Naive thymus-derived CD4-positive, alpha-beta T cell (primary cell): ENCODE data around the gene ZNF85. TPM values are rescaled to one million over a fixed set of nuclear protein-coding genes. Genes with fewer than 3 reads are reported as not detected.

ENCODE experiments used
- ATAC-seq: fragments of 150-1000 bp; cut with Tn5 transposase; 2 replicates; pipeline ENCODE4 v1.10.0; 2021; ENCODE audit warnings: mild to moderate bottlenecking, moderate library complexity
- CTCF ChIA-PET: fragments of 350-600 bp; sonication (Branson Sonifier 250); formaldehyde crosslinking; loops from one replicate; lab custom pipeline; 2021; ENCODE audit warnings: antibody characterized with exemption; lab: Charles Lee
- POLR2A ChIA-PET: fragments of 350-600 bp; sonication (Branson Sonifier 250); formaldehyde crosslinking; loops from one replicate; lab custom pipeline; 2021; ENCODE audit warnings: antibody characterized with exemption, inconsistent platforms; lab: Charles Lee
- DNase-seq, 9 donors: peaks; one replicate each; pipeline versions ENCODE4 v3.0.0 to v3.0.0-alpha.2; 2020 to 2022; ENCODE audit warnings: mixed read lengths in 1 of 9
- H3K27ac ChIP-seq: one replicate; pipeline ENCODE4 v1.7.0; 2013; ENCODE audit warnings: mild to moderate bottlenecking, low read depth, low read length, moderate library complexity
- H3K27me3 ChIP-seq, 2 donors: one replicate each; pipeline ENCODE4 v1.7.0; 2013; ENCODE audit warnings: low read length in 2 of 2, mild to moderate bottlenecking in 2 of 2, moderate library complexity in 2 of 2; ENCODE audit not compliant: control insufficient read depth in 2 of 2, insufficient read depth in 2 of 2
- H3K36me3 ChIP-seq, 3 experiments: 1 replicate in 2 of 3; 2 replicates in 1 of 3; pipeline ENCODE4 v1.7.0; 2013; ENCODE audit warnings: low read length in 3 of 3, mild to moderate bottlenecking in 3 of 3, moderate library complexity in 1 of 3; ENCODE audit not compliant: insufficient read depth in 3 of 3, control insufficient read depth in 2 of 3
- H3K4me1 ChIP-seq, 2 donors: one replicate each; pipeline ENCODE4 v1.7.0; 2013; ENCODE audit warnings: low read length in 2 of 2, mild to moderate bottlenecking in 2 of 2, moderate library complexity in 1 of 2; ENCODE audit not compliant: control insufficient read depth in 2 of 2, insufficient read depth in 2 of 2
- H3K4me3 ChIP-seq: 2 replicates; pipeline ENCODE4 v1.7.0; 2013; ENCODE audit warnings: mild to moderate bottlenecking, low read length
- H3K9me3 ChIP-seq, 3 experiments: 1 replicate in 2 of 3; 2 replicates in 1 of 3; pipeline ENCODE4 v1.7.0; 2013; ENCODE audit warnings: low read length in 3 of 3; ENCODE audit not compliant: control insufficient read depth in 2 of 3
- H3K27ac Mint-ChIP-seq, 9 donors: one replicate each; pipeline ENCODE4 v1.8.0; 2020 to 2022; ENCODE audit warnings: mixed read lengths in 9 of 9, mild to moderate bottlenecking in 8 of 9, moderate library complexity in 5 of 9, inconsistent platforms in 2 of 9
- H3K27me3 Mint-ChIP-seq, 5 donors: one replicate each; pipeline ENCODE4 v1.8.0; 2021 to 2022; ENCODE audit warnings: mixed read lengths in 5 of 5, mild to moderate bottlenecking in 1 of 5
- H3K36me3 Mint-ChIP-seq, 5 donors: one replicate each; pipeline ENCODE4 v1.8.0; 2020 to 2022; ENCODE audit warnings: mixed read lengths in 5 of 5, mild to moderate bottlenecking in 3 of 5, inconsistent platforms in 1 of 5
- H3K4me1 Mint-ChIP-seq, 7 donors: one replicate each; pipeline ENCODE4 v1.8.0; 2020 to 2022; ENCODE audit warnings: mixed read lengths in 7 of 7, mild to moderate bottlenecking in 3 of 7, inconsistent platforms in 1 of 7
- H3K4me3 Mint-ChIP-seq, 10 donors: one replicate each; pipeline ENCODE4 v1.8.0; 2020 to 2022; ENCODE audit warnings: mild to moderate bottlenecking in 10 of 10, mixed read lengths in 10 of 10, moderate library complexity in 6 of 10, inconsistent platforms in 2 of 10
- H3K9me3 Mint-ChIP-seq, 11 donors: one replicate each; pipeline ENCODE4 v1.8.0; 2020 to 2022; ENCODE audit warnings: mixed read lengths in 11 of 11, mild to moderate bottlenecking in 4 of 11, inconsistent platforms in 1 of 11, moderate library complexity in 1 of 11
- intact Hi-C, 2 donors: fragments of 100-400 bp; cut with micrococcal nuclease; formaldehyde crosslinking; loops; one replicate each; pipeline ENCODE4 v1.15.1; 2023
- polyA plus RNA-seq, 2 donors: library from polyadenylated mRNA; unstranded; fragments of 300-500 nt; fragmentation: Illumina TruSeq; gene quantifications; one replicate each; pipeline ENCODE4 v1.2.3, GENCODE V29; 2021
- total RNA-seq, 6 experiments: library from RNA in 5 of 6; stranded (reverse) in 5 of 6; gene quantifications; 1 replicate in 5 of 6; 2 replicates in 1 of 6; pipeline ENCODE4 v1.2.3 and lab custom pipeline; 2021 to 2026

ZNF85 gene
- total and polyA plus RNA-seq, 7 experiments from 2014 or later, result 4.3 to 14.0 (median 7.7) TPM

DNA sequence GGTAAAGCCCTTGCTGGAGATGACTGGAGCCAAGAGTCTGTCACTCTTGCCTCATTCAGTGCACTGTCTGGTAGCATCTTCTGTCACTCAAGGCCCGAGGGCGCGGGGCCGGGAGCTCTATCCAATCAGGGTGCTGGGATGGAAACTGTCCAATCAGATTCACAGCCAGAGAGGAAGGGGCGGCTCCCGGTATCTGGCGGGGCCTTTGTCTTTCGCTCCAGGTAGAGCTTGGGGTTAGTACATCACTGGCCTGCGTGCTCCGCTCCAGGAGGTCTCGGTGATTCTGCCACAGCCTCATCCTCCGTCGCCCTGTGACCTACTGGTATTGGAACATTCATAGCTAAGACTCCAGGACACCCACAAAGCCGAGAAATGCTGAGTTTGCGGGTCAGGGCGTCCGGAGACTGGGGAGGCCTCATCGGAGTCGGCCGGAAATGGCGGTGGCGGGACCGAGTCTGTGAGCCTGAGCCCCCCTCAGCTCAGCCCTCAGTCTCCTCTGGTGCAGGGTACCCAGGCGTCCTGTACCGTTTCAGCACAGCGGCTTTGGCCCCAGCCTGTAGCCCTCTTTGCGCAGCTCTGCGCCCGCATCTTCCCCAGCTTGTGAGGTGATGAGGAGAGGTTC lies 76.8 kb downstream of the ZNF85 start:
- Mint-ChIP-seq H3K9me3 (peaks cover 0 to 13% (median 0%) of the 10 kb centered on the region in 11 donors), H3K27me3 (no peaks in the 10 kb centered on the region), H3K4me1 (peaks cover 5 to 16% (median 7%) of the 10 kb centered on the region in 7 donors), H3K27ac (peak overlapping the region in 5 of 9 donors; percentile 36 to 87 (median 47)), H3K4me3 (peak overlapping the region; percentile 76 to 92 (median 85)), H3K36me3 (peaks cover 0 to 6% (median 0%) of the 10 kb centered on the region in 5 donors)
- ChIA-PET CTCF (interaction anchor here (0.6 kb wide), 1 partner anchor 235 kb away, joined by 3 read pairs; no protein-coding TSS in a partner anchor), POLR2A (interaction anchor here (0.6 to 2.2 kb wide), 5 partner anchors 21 to 329 kb away, joined by 3 to 14 read pairs (median 7); partner anchors contain the start of genes ZNF430, ZNF431, ZNF708 and ZNF85)
- no peaks in the 10 kb centered on the region for H3K4me1 ChIP-seq
- DNase-seq (peak; percentile 64 to 92 (median 86)), ATAC-seq (peak; percentile 100)
- H3K4me3 ChIP-seq, result peak overlapping the region; percentile 67
- intact Hi-C loops, result loop anchor here (1.0 to 10.0 kb wide), 4 partner anchors 20 to 328 kb away; partner anchors contain the start of genes ZNF430 (in 2 of the 2), ZNF85 (in 2 of the 2) and ZNF431 (in 1 of the 2)
- H3K9me3 ChIP-seq, result no peaks in the 10 kb centered on the region
- no peaks in the 10 kb centered on the region for H3K36me3 ChIP-seq
- H3K27me3 ChIP-seq, result no peaks in the 10 kb centered on the region
- no peak overlapping the region for H3K27ac ChIP-seq

Other genes with a start within 250 kb of the ZNF85 start
- gene ZNF66, start 146.9 kb upstream of the ZNF85 start, total RNA-seq, result 10 to 100 TPM in 4 of 5 experiments, 1 to 10 TPM in 1; 7.6 to 18.5 (median 12.2) TPM
- 1 to 10 TPM; 2.6 to 4.1 TPM for gene ZNF66, start 146.9 kb upstream of the ZNF85 start, polyA plus RNA-seq
- 10 to 100 TPM; 26.4 to 52.0 (median 42.2) TPM for gene ZNF430, start 97.4 kb downstream of the ZNF85 start, total RNA-seq
- 10 to 100 TPM; 48.3 to 65.9 TPM for gene ZNF430, start 97.4 kb downstream of the ZNF85 start, polyA plus RNA-seq
- gene ZNF714, start 159.0 kb downstream of the ZNF85 start, total RNA-seq, result 10 to 100 TPM in 4 of 5 experiments, 1 to 10 TPM in 1; 7.4 to 22.3 (median 13.3) TPM
- 10 to 100 TPM in 1 of 2 donors, 1 to 10 TPM in 1; 7.9 to 14.4 TPM for gene ZNF714, start 159.0 kb downstream of the ZNF85 start, polyA plus RNA-seq
- gene ZNF431, start 218.8 kb downstream of the ZNF85 start, total RNA-seq, result 10 to 100 TPM; 19.1 to 36.8 (median 25.4) TPM
- 10 to 100 TPM; 10.1 to 15.4 TPM for gene ZNF431, start 218.8 kb downstream of the ZNF85 start, polyA plus RNA-seq